ENCODE results near the gene GSTK1. TPM values are rescaled to one million over a fixed set of nuclear protein-coding genes. Genes with fewer than 3 reads are reported as not detected.

GSTK1 gene
- total RNA-seq, 2 experiments from 2014 or later, result 245 to 259 TPM

- TF ChIP-seq CTCF (IDR thresholded peaks at IDR 0.05), result no peak
- H3K4me3 ChIP-seq (ENCODE audit: low read length), result no peak overlapping the region
- no peaks in the 10 kb centered on the region for H3K27me3 ChIP-seq (ENCODE audit: control insufficient read depth in 1 of 2, insufficient read depth in 2 of 2, low read length in 2 of 2)
- peaks cover 10 to 11% of the 10 kb centered on the region in 2 experiments for H3K9me3 ChIP-seq (ENCODE audit: control insufficient read depth in 1 of 2, insufficient read depth in 1 of 2, low read length in 2 of 2)
- Mint-ChIP-seq H3K4me3 (peak overlapping the region; percentile 62), H3K36me3 (ENCODE audit: low read depth) (peaks cover 45% of the 10 kb centered on the region), H3K27me3 (no peaks in the 10 kb centered on the region), H3K9me3 (peaks cover 25% of the 10 kb centered on the region), H3K27ac (peak overlapping the region; percentile 77), H3K4me1 (ENCODE audit: low read depth) (peaks cover 96% of the 10 kb centered on the region)
- ChIA-PET CTCF (interaction anchor here (1.0 to 3.6 kb wide), 5 partner anchors 10 to 130 kb away, joined by 3 to 17 read pairs (median 5); partner anchors contain the start of gene GSTK1), POLR2A (interaction anchor here (0.6 to 5.3 kb wide), 11 partner anchors 8 to 443 kb away, joined by 3 to 40 read pairs (median 5); partner anchors contain the start of genes CASP2 and GSTK1)
- intact Hi-C loops (cut with DNase I, micrococcal nuclease), result loop anchor here in 1 of 2 experiments (5.0 kb wide), 1 partner anchor 156 kb away; the partner anchor contains the start of gene EPHA1
- DNase-seq (peak in 3 of 14 experiments; percentile 66 to 80 (median 71)), ATAC-seq (ENCODE audit: poor library complexity) (peak; percentile 86)
- H3K27ac ChIP-seq (ENCODE audit: low read depth in 1 of 2, low read length in 2 of 2), result no peak overlapping the region
- H3K4me1 ChIP-seq (ENCODE audit: insufficient read depth, low read length), result peaks cover 52% of the 10 kb centered on the region
- H3K36me3 ChIP-seq (ENCODE audit: insufficient read depth, low read length), result no peaks in the 10 kb centered on the region
Measured at GRCh38 chr7:143250822-143251221, 12.4 kb upstream of the GSTK1 start.

GRCh38 chr7:143252006-143252405 is 11.2 kb upstream of the GSTK1 start:
- peak in 3 of 14 experiments; percentile 51 to 63 (median 57) for DNase-seq
- H3K4me1 Mint-ChIP-seq (ENCODE audit: low read depth), result peaks cover 96% of the 10 kb centered on the region
- peaks cover 45% of the 10 kb centered on the region for H3K36me3 Mint-ChIP-seq (ENCODE audit: low read depth)

GRCh38 chr7:143255564-143255963 is 7.7 kb upstream of the GSTK1 start:
- ChIA-PET CTCF (interaction anchor here (0.9 to 1.8 kb wide), 5 partner anchors 11 to 125 kb away, joined by 3 to 10 read pairs (median 3); partner anchors contain the start of gene CASP2), POLR2A (interaction anchor here (0.7 to 1.2 kb wide), 6 partner anchors 8 to 40 kb away, joined by 3 to 7 read pairs (median 4); partner anchors contain the start of gene GSTK1)
- Histone ChIP-seq H3K27me3 (ENCODE audit: control insufficient read depth in 1 of 2, insufficient read depth in 2 of 2, low read length in 2 of 2) (no peaks in the 10 kb centered on the region), H3K36me3 (ENCODE audit: insufficient read depth, low read length) (no peaks in the 10 kb centered on the region), H3K4me3 (ENCODE audit: low read length) (no peak overlapping the region), H3K9me3 (ENCODE audit: control insufficient read depth in 1 of 2, insufficient read depth in 1 of 2, low read length in 2 of 2) (peaks cover 5 to 10% of the 10 kb centered on the region in 2 experiments), H3K27ac (ENCODE audit: low read depth in 1 of 2, low read length in 2 of 2) (peak overlapping the region in 1 of 2 donors; percentile 14), H3K4me1 (ENCODE audit: insufficient read depth, low read length) (peaks cover 47% of the 10 kb centered on the region)
- Mint-ChIP-seq H3K9me3 (peaks cover 19% of the 10 kb centered on the region), H3K4me1 (ENCODE audit: low read depth) (peaks cover 89% of the 10 kb centered on the region), H3K36me3 (ENCODE audit: low read depth) (peaks cover 34% of the 10 kb centered on the region), H3K27ac (peak overlapping the region; percentile 60), H3K27me3 (no peaks in the 10 kb centered on the region), H3K4me3 (peak overlapping the region; percentile 23)
- TF ChIP-seq CTCF (IDR thresholded peaks at IDR 0.05), result no peak
- peak in 1 of 14 experiments; percentile 25 for DNase-seq
- intact Hi-C loops (cut with DNase I, micrococcal nuclease), result no loop called here
- no peak for ATAC-seq (ENCODE audit: poor library complexity)

More at GRCh38 chr7:143252006-143252405, 11.2 kb upstream of the GSTK1 start:
- Histone ChIP-seq H3K27ac (ENCODE audit: low read depth in 1 of 2, low read length in 2 of 2) (no peak overlapping the region), H3K36me3 (ENCODE audit: insufficient read depth, low read length) (no peaks in the 10 kb centered on the region), H3K9me3 (ENCODE audit: control insufficient read depth in 1 of 2, insufficient read depth in 1 of 2, low read length in 2 of 2) (peaks cover 10 to 11% of the 10 kb centered on the region in 2 experiments), H3K27me3 (ENCODE audit: control insufficient read depth in 1 of 2, insufficient read depth in 2 of 2, low read length in 2 of 2) (no peaks in the 10 kb centered on the region), H3K4me3 (ENCODE audit: low read length) (no peak overlapping the region), H3K4me1 (ENCODE audit: insufficient read depth, low read length) (peaks cover 53% of the 10 kb centered on the region)
- intact Hi-C loops (cut with DNase I, micrococcal nuclease), result loop anchor here in 1 of 2 experiments (5.0 kb wide), 1 partner anchor 155 kb away; the partner anchor contains the start of gene EPHA1
- no peak for ATAC-seq (ENCODE audit: poor library complexity)
- no peak for TF ChIP-seq CTCF (IDR thresholded peaks at IDR 0.05)
- H3K27ac Mint-ChIP-seq, result peak overlapping the region; percentile 77
- peak overlapping the region; percentile 32 for H3K4me3 Mint-ChIP-seq
- ChIA-PET POLR2A (interaction anchor here (0.9 to 5.3 kb wide), 5 partner anchors 11 to 444 kb away, joined by 3 to 40 read pairs (median 5); partner anchors contain the start of genes CASP2 and GSTK1), CTCF (interaction anchor here (1.4 kb wide), 1 partner anchor 11 kb away, joined by 5 read pairs; the partner anchor contains the start of gene GSTK1)
- peaks cover 22% of the 10 kb centered on the region for H3K9me3 Mint-ChIP-seq
- no peaks in the 10 kb centered on the region for H3K27me3 Mint-ChIP-seq
